GM18858 (cell line): Measurements from ENCODE around the gene BRINP3.

Source experiments
- ATAC-seq: cut with Tn5 transposase; IDR thresholded peaks from one replicate; pipeline ENCODE4 v1.9.1; 2021; ENCODE audit not compliant: unreplicated experiment

BRINP3 gene

DNA sequence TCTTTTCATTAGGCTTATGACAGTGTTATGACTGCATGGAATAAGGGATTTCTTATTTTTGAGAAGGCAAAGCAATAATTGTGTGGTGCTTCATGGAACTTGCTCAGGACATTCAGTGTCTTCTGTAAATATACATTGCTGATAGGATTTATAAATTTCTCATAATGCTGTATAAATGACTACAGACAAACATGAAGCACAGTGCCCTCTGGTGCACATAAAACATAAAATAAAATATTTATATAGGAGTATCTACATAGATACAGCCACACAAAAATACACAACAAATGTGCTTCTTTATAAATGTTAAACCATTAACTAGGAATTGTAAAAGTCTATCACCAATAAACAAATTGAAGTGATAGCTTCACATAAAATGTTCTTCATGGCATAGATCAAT lies 24.1 kb downstream of the BRINP3 start:
- ATAC-seq: no peak

DNA sequence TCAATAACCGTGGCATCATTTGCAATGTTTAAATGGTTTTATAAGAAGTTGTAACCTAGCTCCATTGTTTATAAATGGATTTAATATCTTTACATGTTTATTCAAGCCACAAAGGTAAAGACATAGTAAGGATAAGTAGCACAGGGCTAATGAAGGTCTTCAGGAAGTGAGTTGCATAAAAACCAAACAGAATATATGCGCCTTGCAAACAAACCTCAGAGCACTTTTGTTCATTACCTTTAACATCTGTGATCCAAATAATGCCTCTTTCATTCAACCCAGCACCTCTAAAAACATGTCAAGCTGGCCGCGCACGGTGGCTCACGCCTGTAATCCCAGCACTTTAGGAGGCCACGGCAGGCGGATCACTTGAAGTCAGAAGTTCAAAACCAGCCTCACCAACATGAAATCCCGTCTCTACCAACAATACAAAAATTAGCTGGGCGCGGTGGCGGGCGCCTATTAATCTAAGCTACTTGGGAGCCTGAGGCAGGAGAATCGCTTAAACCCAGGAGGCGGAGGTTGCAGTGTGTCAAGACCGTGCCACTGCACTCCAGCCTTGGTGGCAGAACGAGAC lies 25.3 kb downstream of the BRINP3 start:
- no peak for ATAC-seq

GRCh38 chr1:190444464-190444863 lies 33.2 kb downstream of the BRINP3 start:
- ATAC-seq: no peak

GRCh38 chr1:190439447-190439846 lies 38.2 kb downstream of the BRINP3 start:
- ATAC-seq: no peak

DNA sequence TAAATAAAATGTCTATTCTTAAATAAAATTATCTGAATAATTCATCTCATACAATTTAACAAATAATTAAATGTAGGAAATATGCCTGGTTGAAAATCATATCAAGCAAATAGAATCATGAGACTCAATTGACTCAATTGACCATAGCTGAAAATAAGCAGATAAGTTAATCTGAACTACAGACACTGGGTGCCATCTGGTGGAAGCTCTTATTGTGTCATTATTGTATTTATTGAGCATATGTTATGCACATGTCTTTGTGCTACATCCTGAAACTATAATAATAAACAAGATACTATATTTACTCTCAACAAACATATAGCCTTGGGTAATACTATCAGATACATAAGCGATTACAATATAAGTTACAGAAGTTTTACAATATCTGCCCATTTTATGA lies 41.0 kb downstream of the BRINP3 start:
- ATAC-seq: peak; percentile 59

DNA sequence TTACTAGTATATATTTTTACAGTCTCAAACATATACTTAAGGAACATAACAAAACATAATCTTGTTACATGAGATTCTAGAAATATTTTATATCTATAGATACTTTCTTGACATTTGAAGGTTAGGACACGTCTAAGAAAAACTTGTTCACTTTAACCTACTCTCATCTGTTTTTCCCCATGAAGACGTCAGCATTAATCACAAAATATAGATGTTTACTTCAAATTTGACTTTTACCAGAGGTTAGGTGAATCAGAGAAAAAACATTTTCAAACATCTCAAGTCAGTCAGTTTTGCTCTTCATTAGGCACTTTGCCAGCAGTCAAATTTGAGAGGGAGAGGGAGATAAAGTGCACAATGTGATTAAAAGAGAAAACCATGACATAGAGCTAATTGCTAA lies 47.7 kb downstream of the BRINP3 start:
- no peak for ATAC-seq

DNA sequence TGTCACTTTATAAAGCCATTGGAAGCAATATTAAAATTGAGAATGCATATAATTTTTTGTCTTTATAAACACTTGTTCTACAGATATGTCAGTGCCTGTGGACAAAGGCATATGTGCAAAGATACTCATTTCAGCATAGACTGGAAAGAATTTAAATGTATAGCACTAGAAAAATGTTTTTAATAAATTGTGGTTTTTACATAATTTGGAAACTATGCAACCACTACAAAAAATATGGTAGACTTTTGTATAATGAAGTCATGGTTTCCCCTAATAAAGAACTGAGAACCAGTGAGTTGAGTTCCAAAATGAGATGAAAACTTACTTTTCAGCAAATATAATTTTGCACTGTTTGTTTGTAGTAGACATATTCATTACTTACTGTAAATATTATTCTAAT lies 48.5 kb downstream of the BRINP3 start:
- ATAC-seq: no peak

- ATAC-seq: no peak
Measured at GRCh38 chr1:190416239-190416638, 61.4 kb downstream of the BRINP3 start.

DNA sequence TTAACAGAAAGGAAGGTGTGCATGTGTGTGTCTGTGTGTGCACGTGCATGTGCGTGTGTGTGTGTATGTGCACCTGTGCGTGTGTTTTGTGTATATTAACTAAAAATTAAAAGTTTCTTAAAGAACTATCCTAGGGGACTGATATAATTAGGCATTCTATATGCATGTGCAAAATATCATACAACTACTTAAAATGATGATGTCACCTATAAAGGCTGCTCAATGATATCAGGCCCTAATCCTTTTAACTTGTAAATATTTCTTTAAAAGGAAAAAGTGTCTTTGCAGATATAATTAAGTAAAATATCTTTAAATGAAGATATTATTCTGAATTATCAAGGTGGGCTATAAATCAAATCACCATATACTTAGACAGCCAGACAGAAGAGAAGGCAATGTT lies 64.5 kb downstream of the BRINP3 start:
- ATAC-seq: no peak

- no peak for ATAC-seq
Measured at GRCh38 chr1:190403402-190403801, 74.3 kb downstream of the BRINP3 start.

- no peak for ATAC-seq
Measured at GRCh38 chr1:190399233-190399632, 78.4 kb downstream of the BRINP3 start.

- no peak for ATAC-seq
Measured at GRCh38 chr1:190391582-190391981, 86.1 kb downstream of the BRINP3 start.

- no peak for ATAC-seq
Measured at GRCh38 chr1:190377991-190378390, 99.7 kb downstream of the BRINP3 start.

GRCh38 chr1:190377294-190377693 lies 100.4 kb downstream of the BRINP3 start:
- no peak for ATAC-seq

DNA sequence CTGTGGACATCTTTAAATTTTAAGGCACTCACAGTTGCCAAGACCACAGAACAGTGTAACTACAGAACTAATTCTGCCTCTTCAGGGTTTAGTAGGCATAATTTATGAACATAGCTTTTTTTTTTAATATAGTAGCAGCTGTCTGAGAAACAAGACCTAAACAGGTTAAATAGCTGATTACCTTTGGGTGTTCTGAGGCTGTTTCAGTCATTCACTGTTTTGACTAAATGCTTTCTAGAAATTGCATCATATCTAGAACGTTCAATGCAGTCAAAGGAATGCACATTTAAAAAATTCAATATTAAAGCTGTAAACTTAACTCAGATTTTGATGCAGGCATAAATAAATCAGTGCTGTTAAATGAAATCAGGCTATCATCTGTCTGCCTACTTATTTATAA lies 101.6 kb downstream of the BRINP3 start:
- no peak for ATAC-seq

DNA sequence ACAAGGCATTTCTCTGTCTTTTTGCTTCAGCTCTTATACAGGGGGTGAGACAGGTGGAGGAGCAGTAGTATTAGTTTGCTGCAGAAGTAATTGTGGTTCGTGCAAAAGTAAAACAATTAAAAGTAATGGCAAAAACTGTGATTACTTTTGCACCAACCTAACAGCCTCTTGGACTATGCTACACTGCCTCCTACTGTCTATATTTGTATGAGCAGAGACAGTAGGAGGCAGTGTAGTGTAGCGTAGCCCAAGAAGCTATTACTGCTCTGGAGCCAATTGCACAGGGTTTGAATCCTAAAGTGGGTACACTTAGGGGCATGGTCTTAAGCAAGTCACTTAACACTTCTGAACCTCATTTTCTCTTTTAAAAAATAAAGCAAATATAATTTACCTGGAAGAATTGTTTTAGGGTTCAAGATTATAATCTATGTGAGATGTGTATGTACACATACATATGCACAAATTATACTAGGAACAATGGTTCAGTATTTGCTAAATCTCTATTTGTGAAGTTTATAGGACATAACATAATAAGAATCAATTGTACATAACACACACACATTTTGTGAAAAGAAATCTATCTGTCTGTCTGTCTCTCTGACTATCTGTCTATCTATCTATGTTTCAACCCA lies 103.8 kb downstream of the BRINP3 start:
- peak; percentile 87 for ATAC-seq

DNA sequence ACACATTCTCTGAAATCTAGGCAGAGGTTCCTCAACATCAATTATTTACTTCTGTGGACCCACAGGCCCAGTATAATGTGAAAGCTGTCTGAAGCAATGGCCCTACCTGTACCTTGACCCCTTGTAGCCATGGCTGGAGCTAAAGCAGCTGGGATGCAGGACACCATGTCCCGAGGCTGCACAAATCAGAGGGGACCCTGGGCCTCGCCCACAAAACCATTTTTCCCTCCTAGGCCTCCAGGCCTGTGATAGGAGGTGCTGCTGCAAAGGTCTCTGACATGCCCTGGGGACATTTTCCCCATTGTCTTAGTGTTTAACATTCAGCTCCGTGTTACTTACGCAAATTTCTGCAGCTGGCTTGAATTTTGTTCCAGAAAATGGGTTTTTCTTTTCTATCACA lies 110.5 kb downstream of the BRINP3 start:
- no peak for ATAC-seq

DNA sequence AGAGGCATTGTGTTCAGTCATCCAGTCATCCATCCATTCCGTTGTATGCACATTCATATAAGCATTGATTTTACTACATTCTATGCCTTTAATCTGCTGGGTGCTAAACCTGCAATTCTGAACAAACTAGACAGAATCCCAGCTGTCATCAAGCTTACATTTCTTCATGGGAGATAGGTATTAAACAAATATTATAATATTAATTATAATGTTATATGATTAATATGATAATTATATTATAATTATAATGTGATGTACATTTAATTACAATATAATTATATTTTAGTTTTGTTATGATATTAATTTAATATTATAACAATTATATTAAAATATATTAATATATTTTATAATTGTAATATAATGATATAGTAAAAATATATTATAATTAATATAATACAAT lies 112.4 kb downstream of the BRINP3 start:
- ATAC-seq: no peak

GRCh38 chr1:190353538-190354101 lies 124.0 kb downstream of the BRINP3 start:
- no peak for ATAC-seq

DNA sequence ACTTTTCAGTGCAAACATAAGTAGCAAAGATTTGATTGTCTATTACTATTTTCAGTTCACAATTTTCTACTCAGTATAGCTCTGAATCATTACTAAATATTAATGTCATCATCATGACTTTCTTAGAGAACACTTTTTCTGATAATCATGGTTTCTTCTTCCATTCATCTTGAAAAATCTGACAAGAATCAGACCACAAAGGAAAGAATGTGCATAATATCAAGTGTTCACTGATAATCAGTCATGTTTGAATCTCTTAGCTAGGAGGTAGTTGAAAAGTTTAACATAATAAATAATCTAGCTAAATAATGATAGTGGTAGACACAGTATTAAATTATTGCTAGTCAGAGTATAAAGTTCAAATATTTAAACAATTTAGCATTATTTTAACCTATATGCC lies 133.2 kb downstream of the BRINP3 start:
- no peak for ATAC-seq

DNA sequence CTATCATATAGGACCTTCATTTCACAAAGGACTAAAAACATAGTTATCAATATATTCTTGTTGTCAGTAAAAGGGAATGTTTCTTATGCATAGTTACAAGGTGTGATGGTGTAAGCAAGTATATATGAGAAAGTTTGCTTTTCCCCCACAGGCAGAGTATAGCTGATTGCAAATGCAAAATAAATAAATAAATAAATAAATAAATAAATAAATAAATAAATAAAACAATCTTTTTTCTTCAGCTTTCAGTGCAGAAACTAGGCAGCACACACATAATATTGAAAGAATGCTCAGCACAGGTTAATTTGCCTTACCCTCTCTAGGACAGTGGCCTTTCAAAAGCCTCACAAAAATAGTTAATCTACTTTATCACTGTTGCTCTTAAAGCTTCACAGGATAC lies 138.8 kb downstream of the BRINP3 start:
- no peak for ATAC-seq

- ATAC-seq: no peak
Measured at GRCh38 chr1:190328871-190329270, 148.8 kb downstream of the BRINP3 start.

- ATAC-seq: no peak
Measured at GRCh38 chr1:190328361-190328760, 149.3 kb downstream of the BRINP3 start.
